Omental fat pad (tissue), 4 donors: ENCODE results near the gene LNP1. TPM values are rescaled to one million over a fixed set of nuclear protein-coding genes. Genes with fewer than 3 reads are reported as not detected.

ENCODE experiments used
- ATAC-seq: fragments of 150-250 bp; one replicate; pipeline ENCODE4 v1.9.1; 2016; ENCODE audit warnings: mild to moderate bottlenecking, moderate library complexity; ENCODE audit not compliant: low FRiP score
- DNase-seq: peaks from one replicate; pipeline ENCODE4 v3.0.0-alpha.2; 2019; ENCODE audit warnings: low spot score
- total RNA-seq, 4 donors: library from RNA; depleted of rRNA; stranded (reverse); fragments of >200 nt; gene quantifications; one replicate each; pipeline ENCODE4 v1.1.0, GENCODE V29; 2016
- TF ChIP-seq, protein P1 (sequence below), 3 donors: fragments of 450-650 bp; IDR thresholded peaks; one replicate each; pipeline ENCODE4 v1.5.1; 2016 to 2017; ENCODE audit warnings: antibody characterized with exemption in 3 of 3, mild to moderate bottlenecking in 3 of 3, moderate library complexity in 2 of 3

Gene LNP1
- total RNA-seq, 4 donors from 2014 or later: 1.2 to 5.7 (median 2.2) TPM

DNA sequence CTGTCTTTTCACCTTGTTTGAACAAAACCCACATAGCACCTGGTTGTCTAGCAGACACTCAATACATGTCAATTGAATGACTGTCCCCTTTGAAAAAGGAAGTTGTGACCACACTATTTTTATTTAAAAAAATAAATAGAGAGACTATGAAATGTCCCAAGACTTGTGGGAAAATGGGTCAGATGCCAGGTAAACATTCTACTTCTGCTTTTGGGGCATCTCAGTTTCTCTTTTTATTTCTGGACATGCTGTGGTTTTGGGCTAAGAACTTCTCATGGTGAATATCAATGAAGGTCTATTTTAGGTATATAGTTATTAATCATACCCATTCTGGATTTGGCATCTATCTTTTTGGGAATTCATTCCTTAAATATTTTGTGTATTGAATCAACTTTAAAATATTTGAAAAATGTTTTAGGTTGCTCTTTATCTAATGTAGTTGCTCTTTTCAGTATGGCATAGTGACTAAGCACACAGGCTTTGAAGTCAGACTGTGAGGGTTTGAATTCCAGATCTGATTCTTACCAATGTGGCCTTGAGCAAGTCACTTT is 95.4 kb downstream of the LNP1 start:
- ATAC-seq: no peak
- TF ChIP-seq, protein P1, sequence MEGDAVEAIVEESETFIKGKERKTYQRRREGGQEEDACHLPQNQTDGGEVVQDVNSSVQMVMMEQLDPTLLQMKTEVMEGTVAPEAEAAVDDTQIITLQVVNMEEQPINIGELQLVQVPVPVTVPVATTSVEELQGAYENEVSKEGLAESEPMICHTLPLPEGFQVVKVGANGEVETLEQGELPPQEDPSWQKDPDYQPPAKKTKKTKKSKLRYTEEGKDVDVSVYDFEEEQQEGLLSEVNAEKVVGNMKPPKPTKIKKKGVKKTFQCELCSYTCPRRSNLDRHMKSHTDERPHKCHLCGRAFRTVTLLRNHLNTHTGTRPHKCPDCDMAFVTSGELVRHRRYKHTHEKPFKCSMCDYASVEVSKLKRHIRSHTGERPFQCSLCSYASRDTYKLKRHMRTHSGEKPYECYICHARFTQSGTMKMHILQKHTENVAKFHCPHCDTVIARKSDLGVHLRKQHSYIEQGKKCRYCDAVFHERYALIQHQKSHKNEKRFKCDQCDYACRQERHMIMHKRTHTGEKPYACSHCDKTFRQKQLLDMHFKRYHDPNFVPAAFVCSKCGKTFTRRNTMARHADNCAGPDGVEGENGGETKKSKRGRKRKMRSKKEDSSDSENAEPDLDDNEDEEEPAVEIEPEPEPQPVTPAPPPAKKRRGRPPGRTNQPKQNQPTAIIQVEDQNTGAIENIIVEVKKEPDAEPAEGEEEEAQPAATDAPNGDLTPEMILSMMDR (IDR thresholded peaks at IDR 0.05): no peak
- no peak for DNase-seq

DNA sequence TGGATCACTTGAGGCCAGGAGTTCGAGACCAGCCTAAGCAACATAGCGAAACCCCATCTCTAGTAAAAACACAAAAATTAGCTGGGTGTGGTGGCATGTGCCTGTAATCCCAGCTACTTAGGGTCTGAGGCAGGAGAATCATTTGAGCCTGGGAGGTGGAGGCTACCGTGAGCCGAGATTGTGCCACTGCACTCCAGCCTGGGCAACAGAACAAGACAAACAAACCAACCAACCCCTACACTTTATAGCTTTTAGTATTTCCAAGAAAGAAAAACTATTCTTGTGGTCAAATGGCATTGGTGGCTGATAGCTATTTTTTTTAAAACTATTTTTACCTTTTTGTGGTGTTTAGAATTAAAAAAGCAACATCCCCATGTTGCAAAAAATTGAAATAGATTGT is 98.3 kb downstream of the LNP1 start:
- TF ChIP-seq, protein P1 (IDR thresholded peaks at IDR 0.05): no peak
- DNase-seq (no peak), ATAC-seq (no peak)

DNA sequence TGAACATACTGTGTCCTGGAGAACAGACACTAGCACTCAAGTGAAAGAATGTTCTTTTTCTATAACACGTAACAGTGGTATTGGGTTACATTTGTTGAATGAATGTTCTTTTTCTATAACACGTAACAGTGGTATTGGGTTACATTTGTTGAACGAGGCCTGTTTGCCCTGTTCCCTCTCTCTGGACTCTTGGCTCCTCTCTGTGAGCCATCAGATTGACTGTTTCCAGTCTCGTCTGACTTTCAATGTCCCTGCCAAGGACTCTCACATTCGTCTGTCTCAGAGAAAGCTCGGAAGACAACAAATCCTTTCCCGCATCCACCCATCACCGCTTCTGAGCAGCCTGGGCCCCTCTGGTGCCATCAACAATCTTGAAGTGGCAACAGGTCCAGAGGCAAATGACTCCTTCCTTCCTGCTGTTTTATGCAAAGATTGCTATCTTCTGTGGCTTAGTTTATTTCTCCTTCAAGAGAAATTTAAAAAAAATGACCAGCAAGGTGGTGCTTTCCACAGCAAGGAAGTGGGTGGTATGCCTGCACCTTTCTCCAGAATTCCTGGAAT is 99.1 kb downstream of the LNP1 start:
- ATAC-seq (no peak), DNase-seq (no peak)
- TF ChIP-seq, protein P1 (IDR thresholded peaks at IDR 0.05): no peak

DNA sequence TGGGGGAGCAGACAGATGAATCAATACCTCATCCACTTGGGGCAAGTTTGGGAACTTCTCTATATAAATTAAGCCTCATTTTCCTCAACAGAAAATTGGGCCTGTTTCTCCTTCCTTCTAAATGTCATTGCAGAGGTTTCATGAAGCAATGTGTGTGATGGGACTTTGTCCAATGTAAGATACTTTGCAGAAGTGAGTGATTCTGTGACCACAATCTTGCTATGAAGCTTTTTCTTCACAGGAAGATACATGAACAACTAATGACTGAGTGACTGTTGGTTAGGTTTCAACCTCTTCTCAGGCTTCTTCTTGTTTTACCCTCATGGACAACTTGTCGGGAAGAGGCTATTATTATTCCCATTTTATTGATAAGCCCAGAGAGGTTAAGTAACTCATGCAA is 102.1 kb downstream of the LNP1 start:
- DNase-seq: no peak
- no peak for ATAC-seq
- TF ChIP-seq, protein P1 (IDR thresholded peaks at IDR 0.05): no peak

Other genes with a start within 250 kb of the LNP1 start
- gene TBC1D23, start 140.5 kb upstream of the LNP1 start, total RNA-seq: 10 to 100 TPM; 27.8 to 47.3 (median 31.5) TPM
- 10 to 100 TPM; 27.0 to 42.6 (median 32.3) TPM for gene NIT2, start 66.8 kb upstream of the LNP1 start, total RNA-seq
- 10 to 100 TPM; 42.1 to 53.1 (median 47.9) TPM for gene TOMM70, start 450 bp upstream of the LNP1 start, total RNA-seq
- 10 to 100 TPM in 3 of 4 donors, 1 to 10 TPM in 1; 6.8 to 36.7 (median 26.1) TPM for gene TMEM45A, start 91.1 kb downstream of the LNP1 start, total RNA-seq
- not detected for gene ADGRG7, start 208.1 kb downstream of the LNP1 start, total RNA-seq